GM13976 (cell line): ENCODE results near the gene WNK2.

ENCODE experiments used
- DNase-seq: peaks from one replicate; pipeline ENCODE4 v3.0.0; 2012; ENCODE audit warnings: low spot score
- in situ Hi-C: fragments of 300-500 bp; cut with MboI; formaldehyde crosslinking; loops from one replicate; pipeline ENCODE4 v1.12.0; 2022; ENCODE audit warnings: low sequenced_read_pairs, mixed read lengths, inconsistent platforms; ENCODE audit not compliant: unreplicated experiment
- TF ChIP-seq, protein P1 (sequence below): IDR thresholded peaks from 2 replicates; pipeline ENCODE4 v1.5.1; 2012; ENCODE audit warnings: borderline replicate concordance, mild to moderate bottlenecking; ENCODE audit not compliant: insufficient read depth; ENCODE audit errors: extremely low read depth, missing control alignments, control extremely low read depth

WNK2 gene

DNA sequence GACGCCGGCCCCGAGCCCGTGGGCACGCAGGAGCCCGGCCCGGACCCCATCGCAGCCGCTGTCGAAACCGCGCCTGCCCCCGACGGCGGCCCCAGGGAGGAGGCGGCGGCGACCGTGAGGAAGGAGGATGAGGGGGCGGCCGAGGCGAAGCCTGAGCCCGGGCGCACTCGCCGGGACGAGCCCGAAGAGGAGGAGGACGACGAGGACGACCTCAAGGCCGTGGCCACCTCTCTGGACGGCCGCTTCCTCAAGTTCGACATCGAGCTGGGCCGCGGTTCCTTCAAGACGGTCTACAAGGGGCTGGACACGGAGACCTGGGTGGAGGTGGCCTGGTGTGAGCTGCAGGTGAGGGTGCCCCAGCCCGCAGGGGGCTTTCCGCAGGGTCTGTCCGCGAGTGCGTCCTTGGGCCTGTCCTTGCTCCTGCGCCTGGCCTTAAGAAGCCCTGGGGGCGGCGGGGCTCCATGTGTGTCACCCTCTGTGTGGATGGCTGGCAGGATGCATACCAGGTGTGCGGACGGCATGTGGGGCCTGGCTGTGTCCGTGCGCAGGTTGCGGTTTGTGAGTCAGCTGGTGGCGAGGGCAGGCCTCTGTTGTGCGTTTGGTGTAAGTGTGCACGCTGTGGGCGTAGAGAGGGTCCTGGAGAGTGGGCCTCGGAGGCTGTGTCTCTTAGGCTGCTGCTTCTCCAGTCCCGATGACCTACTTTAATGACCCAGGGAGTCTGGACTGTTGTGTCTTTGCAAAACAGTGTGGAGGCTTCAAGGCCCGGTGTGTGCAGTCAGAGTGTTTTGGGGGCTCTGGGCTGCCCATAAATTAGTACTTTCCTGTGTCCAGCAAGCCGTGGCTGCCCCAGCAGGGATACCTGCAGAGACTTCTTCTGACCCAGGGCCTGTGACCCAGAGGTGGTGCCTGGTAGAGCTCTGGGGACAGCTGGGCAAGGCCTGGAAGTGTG is 1.6 kb downstream of the WNK2 start:
- DNase-seq: peak; percentile 38
- in situ Hi-C loops: no loop called here
- TF ChIP-seq, protein P1, sequence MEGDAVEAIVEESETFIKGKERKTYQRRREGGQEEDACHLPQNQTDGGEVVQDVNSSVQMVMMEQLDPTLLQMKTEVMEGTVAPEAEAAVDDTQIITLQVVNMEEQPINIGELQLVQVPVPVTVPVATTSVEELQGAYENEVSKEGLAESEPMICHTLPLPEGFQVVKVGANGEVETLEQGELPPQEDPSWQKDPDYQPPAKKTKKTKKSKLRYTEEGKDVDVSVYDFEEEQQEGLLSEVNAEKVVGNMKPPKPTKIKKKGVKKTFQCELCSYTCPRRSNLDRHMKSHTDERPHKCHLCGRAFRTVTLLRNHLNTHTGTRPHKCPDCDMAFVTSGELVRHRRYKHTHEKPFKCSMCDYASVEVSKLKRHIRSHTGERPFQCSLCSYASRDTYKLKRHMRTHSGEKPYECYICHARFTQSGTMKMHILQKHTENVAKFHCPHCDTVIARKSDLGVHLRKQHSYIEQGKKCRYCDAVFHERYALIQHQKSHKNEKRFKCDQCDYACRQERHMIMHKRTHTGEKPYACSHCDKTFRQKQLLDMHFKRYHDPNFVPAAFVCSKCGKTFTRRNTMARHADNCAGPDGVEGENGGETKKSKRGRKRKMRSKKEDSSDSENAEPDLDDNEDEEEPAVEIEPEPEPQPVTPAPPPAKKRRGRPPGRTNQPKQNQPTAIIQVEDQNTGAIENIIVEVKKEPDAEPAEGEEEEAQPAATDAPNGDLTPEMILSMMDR: no peak

DNA sequence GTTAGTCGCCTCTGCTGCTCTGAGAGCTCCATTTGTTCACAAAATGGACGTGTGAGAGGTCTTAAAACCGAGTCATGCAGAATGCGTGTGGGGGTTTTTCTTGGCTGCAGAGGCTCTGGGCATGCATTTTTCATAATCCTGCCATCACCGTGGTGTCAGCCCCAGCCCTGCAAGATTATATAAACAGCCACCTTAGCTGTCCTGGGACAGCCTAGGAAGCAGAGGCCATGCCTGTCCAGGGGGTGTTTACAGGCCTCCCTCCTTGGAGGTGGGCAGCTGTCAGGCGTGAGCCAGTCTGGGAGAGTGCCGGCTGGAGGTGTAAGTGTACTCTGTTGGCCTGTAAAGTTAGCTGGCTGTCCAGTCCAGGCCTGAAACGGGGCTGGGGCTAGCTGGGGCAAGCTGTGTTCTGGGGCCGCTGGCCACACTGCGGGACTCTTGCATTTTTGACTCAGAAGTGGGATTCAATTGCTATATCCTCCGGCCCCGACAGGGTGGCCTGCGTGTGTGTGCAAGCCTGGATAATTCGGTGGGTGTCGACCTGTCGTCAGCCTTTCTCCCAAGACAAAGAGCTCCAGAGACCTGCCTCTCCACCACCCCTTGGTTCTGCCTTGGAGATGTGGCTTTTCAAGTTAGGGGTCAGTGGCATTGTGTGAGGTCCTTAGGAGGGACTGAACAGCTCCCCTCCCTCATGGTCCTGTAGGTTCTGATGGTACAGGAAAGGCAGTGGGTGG is 2.4 kb downstream of the WNK2 start:
- in situ Hi-C loops: no loop called here
- peak; percentile 38 for DNase-seq
- TF ChIP-seq, protein P1: no peak

DNA sequence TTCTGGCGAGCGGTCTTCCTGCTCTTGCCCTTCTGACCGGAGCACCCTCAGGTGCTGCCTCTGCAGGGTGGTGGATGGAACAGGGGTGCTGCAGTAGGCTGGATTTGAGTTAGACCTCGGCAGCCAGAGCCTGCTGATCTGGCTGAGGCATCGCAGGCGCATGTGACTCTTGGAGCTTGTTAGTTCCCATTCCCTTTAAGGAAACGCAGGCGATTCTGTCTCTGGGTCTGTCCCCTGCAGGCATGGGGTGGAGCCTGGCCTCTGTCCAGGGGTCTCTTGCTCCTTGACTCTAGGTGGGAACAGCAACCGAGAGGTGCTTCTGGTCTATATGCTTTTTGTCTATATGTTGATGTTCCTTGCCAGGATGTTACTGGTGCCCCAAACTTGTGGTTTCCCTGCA is 3.1 kb downstream of the WNK2 start:
- in situ Hi-C loops: no loop called here
- TF ChIP-seq, protein P1: no peak
- DNase-seq: no peak

DNA sequence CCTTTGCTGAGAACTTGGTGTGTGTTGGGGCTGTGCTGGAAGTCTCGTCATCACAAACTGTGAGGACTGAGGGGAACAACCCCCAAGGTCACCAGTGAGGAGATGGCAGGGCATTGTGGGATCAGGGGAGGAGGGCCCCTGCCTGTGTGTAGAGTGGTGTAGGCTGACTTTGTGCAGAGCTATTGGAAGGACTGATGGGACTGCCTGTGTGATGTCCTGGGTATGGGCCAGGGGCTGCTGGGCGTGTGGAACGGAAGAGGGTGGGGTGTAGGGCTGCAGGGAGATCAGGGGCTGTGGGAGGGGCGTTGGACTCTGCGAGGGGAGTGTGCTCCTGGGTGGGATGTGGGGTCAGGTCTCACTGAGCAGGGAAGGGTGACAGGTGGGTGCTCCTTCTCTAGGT is 3.6 kb downstream of the WNK2 start:
- DNase-seq: no peak
- TF ChIP-seq, protein P1: no peak
- in situ Hi-C loops: no loop called here

DNA sequence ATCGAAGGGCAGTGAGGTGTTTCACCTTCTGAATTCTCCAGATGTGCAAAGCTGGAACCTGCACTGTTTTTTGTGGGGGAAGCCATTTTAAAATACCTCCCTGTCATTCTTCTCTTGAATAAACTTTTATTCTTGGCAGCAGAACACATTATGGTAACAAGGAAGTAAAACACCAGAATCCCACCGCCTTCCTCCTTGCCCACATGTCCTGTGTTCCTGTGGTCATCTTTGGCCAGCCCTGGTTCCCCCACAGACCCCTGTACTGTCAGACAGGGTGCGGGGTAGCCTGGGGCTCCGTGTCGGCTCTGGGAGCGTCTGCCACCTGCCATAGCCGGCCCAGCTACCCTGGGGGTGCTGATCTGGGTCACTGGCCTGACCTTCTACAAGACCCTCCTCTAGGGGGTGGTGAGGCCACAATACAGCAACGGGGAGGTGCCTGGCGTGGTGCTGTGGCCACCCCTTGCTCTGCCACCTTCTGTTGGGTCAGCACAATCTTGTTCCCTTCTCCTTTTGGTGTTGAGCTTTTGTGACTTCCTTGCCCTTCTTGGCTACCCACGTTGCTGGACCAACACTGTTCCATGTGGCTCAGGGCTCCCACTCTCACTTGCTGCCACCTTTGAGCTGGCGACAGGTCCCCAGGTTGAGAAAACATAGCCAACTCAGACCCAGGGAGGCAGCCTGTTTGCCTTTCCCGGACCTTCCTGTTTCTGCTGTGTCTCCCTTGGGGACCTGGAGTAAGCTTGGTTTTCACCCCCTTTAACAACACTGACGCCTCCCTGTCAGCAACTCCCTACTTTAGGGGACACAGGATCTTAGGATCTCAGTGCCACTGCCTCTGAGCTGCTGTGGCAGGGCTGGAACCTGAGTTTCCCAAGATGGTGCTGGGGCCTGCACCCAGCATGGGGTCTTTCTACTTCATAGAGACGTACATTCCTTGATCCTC is 4.8 kb downstream of the WNK2 start:
- peak; percentile 39 for DNase-seq
- in situ Hi-C loops: no loop called here
- TF ChIP-seq, protein P1: no peak

DNA sequence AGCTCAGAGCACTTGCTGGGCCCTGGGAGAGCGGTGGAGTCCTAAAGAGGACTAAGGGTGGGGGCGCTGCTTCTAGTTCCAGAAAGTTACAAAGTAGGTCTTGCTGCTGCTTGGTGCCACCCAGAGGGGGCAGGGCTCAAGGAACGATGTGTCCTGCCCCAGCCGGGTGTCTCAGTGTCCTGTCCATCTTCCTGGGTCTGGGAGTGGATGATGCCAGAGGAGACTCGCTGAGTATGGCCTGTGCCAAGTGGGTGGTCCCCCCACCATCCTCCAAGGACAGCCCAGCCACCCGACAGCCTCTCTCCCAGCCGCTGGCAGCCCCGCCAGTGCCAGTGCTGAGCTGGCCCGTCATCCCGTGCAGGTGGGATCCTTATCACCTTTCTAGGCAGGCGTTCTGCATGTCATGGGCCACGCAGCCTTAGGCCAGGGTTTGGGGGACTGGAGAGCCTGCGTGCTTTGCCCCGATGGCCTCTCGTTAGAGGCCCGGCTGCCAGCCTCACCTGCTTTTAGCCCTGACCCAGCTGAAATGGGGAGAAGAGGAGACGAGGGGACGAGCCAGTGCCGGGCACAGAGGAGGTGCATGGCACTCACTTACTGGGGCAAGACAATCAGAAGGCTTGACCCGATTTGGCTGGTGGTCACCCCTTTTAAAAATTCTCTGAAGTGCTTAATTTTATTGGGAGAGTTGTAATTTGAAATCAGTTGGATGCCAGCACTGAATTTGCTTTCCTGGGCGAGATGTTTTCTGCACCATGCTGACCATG is 5.6 kb downstream of the WNK2 start:
- in situ Hi-C loops: no loop called here
- no peak for DNase-seq
- TF ChIP-seq, protein P1: no peak
